ENCODE data around the gene KCNH3.

Gene KCNH3

GRCh38 chr12:49564686-49565405, 26.0 kb downstream of the KCNH3 start:
- TF ChIP-seq, protein P1, sequence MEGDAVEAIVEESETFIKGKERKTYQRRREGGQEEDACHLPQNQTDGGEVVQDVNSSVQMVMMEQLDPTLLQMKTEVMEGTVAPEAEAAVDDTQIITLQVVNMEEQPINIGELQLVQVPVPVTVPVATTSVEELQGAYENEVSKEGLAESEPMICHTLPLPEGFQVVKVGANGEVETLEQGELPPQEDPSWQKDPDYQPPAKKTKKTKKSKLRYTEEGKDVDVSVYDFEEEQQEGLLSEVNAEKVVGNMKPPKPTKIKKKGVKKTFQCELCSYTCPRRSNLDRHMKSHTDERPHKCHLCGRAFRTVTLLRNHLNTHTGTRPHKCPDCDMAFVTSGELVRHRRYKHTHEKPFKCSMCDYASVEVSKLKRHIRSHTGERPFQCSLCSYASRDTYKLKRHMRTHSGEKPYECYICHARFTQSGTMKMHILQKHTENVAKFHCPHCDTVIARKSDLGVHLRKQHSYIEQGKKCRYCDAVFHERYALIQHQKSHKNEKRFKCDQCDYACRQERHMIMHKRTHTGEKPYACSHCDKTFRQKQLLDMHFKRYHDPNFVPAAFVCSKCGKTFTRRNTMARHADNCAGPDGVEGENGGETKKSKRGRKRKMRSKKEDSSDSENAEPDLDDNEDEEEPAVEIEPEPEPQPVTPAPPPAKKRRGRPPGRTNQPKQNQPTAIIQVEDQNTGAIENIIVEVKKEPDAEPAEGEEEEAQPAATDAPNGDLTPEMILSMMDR (IDR thresholded peaks at IDR 0.05; ENCODE audit: insufficient read depth, low read length, missing control alignments), result no peak
- CTCF ChIA-PET, result interaction anchor here (0.7 to 1.3 kb wide), 2 partner anchors 16 to 206 kb away, joined by 3 to 9 read pairs; no protein-coding TSS in a partner anchor
- H3K4me3 ChIP-seq (ENCODE audit: low read depth, low read length), result no peak overlapping the region
- DNase-seq (ENCODE audit: low read depth, low spot score), result no peak
- POLR2A ChIA-PET, result no interaction called here

GRCh38 chr12:49565406-49566265, 26.8 kb downstream of the KCNH3 start:
- no peak for DNase-seq (ENCODE audit: low read depth, low spot score)
- TF ChIP-seq, protein P1 (IDR thresholded peaks at IDR 0.05; ENCODE audit: insufficient read depth, low read length, missing control alignments), result no peak
- ChIA-PET POLR2A (interaction anchor here (0.6 kb wide), 1 partner anchor 59 kb away, joined by 3 read pairs; no protein-coding TSS in a partner anchor), CTCF (interaction anchor here (0.7 to 2.2 kb wide), 5 partner anchors 8 to 228 kb away, joined by 3 to 16 read pairs (median 7); partner anchors contain the start of gene C1QL4)
- H3K4me3 ChIP-seq (ENCODE audit: low read depth, low read length), result no peak overlapping the region

GRCh38 chr12:49566361-49566760, 27.5 kb downstream of the KCNH3 start:
- DNase-seq (ENCODE audit: low read depth, low spot score), result no peak
- TF ChIP-seq, protein P1 (IDR thresholded peaks at IDR 0.05; ENCODE audit: insufficient read depth, low read length, missing control alignments), result no peak
- H3K4me3 ChIP-seq (ENCODE audit: low read depth, low read length), result no peak overlapping the region
- POLR2A ChIA-PET, result interaction anchor here (0.6 kb wide), 1 partner anchor 58 kb away, joined by 3 read pairs; no protein-coding TSS in a partner anchor
- CTCF ChIA-PET, result interaction anchor here (1.2 to 2.2 kb wide), 8 partner anchors 9 to 277 kb away, joined by 3 to 16 read pairs (median 6); partner anchors contain the start of gene C1QL4

GRCh38 chr12:49567302-49567610, 28.4 kb downstream of the KCNH3 start:
- POLR2A ChIA-PET, result interaction anchor here (0.9 to 1.2 kb wide), 3 partner anchors 8 to 60 kb away, joined by 3 to 4 read pairs (median 3); no protein-coding TSS in a partner anchor
- TF ChIP-seq, protein P1 (IDR thresholded peaks at IDR 0.05; ENCODE audit: insufficient read depth, low read length, missing control alignments), result no peak
- CTCF ChIA-PET, result interaction anchor here (1.1 to 2.2 kb wide), 11 partner anchors 9 to 278 kb away, joined by 3 to 16 read pairs (median 4); partner anchors contain the start of gene C1QL4
- no peak for DNase-seq (ENCODE audit: low read depth, low spot score)
- H3K4me3 ChIP-seq (ENCODE audit: low read depth, low read length), result peak overlapping the region; percentile 100

DNA sequence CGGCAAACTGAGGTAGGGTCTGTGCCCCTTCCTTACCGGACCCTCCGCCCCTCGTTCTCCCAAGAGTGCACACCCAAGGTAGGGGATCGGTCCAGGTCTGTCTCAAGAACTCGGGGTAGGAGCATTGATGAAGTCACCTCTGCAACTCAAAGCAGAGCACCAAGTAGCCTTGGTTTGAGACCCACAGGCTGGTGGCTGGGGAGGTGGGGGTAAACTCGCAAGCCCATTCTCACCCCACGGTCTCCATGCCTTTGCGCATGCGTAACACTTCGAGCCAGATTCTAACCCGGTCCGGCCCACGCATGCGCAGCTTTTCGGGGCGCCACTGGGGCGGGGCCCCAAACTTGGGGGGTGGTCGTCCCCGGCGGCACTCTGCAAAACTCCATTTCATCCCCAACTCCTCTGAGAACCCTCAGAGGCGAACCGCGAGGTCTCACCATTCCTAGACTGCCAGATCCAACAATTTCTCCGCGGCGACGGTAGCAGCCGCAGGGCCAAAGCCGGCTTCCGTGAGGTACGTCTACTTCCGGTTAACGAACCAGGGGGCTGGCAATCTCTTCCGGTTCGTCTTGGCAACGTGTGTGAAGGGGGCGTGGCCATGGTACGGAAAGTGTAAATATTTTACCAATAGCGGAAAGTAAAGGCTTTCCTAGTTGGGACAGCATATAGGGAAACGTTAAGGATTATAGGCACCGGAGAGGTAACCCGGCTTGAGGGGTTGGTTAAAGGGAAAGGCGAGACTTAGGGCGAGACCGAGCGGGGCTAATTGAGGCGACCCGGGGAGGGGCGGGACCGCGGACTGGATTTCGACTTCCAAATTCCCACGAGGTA, 29.0 kb downstream of the KCNH3 start, which contains the start of gene MCRS1:
Gene MCRS1, minus strand, starts transcription at position 532 of the 831 bp plus-strand sequence. CDS start 1,411 bp downstream, outside the sequence.
- CTCF ChIA-PET, result interaction anchor here (1.1 to 2.2 kb wide), 11 partner anchors 9 to 278 kb away, joined by 3 to 16 read pairs (median 4); partner anchors contain the start of gene C1QL4

More for the DNA sequence above, 29.0 kb downstream of the KCNH3 start, which contains the start of gene MCRS1:
- DNase-seq (ENCODE audit: low read depth, low spot score), result peak; percentile 50
- H3K4me3 ChIP-seq (ENCODE audit: low read depth, low read length), result peak within 1 kb of the TSS; percentile 100
- TF ChIP-seq, protein P1 (IDR thresholded peaks at IDR 0.05; ENCODE audit: insufficient read depth, low read length, missing control alignments), result no peak
- POLR2A ChIA-PET, result interaction anchor here (0.9 to 1.2 kb wide), 3 partner anchors 9 to 61 kb away, joined by 3 to 4 read pairs (median 3); no protein-coding TSS in a partner anchor

Data from AG04449 (cell line).